GM19452 (cell line): ENCODE data around the gene INSYN2A.

Source experiments
- ATAC-seq: cut with Tn5 transposase; IDR thresholded peaks from one replicate; pipeline ENCODE4 v1.9.1; 2021; ENCODE audit not compliant: unreplicated experiment

INSYN2A gene

DNA sequence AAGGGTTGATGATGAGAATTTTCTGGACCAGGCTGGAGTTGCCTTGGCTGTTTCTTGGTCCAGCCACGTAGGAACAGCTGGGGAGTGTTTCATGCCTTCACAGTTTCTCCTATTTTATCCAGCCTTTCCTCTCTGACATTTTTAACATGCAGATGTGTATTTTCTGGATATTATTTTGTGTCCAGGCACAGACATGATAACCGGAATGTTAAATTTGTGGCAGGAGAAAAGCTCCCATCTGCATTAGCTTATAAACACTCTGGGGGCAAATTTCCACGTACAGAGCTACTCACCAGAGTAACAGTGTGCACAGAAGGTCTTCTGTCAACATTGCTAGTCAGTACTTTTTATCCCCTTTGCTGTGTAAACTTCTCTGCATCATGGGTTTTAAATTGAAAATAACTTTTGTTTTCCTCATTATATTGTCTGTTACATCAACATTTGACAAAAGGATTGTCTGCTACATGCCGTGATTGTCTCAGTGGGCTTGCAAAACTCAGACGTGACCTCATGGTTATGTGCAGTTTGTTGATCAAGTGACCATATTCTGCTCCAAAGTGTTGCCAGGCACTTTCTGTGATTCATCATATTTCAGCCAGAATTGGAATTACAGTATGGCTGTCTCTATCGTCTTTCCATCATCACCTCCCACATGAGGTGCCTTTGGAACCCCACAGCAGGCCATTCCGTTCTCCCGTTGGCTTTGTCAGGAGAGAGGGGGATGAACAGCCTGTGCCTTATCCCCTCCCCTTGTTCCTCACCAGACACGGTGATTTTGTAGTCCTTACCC is 41.4 kb downstream of the INSYN2A start:
- no peak for ATAC-seq

DNA sequence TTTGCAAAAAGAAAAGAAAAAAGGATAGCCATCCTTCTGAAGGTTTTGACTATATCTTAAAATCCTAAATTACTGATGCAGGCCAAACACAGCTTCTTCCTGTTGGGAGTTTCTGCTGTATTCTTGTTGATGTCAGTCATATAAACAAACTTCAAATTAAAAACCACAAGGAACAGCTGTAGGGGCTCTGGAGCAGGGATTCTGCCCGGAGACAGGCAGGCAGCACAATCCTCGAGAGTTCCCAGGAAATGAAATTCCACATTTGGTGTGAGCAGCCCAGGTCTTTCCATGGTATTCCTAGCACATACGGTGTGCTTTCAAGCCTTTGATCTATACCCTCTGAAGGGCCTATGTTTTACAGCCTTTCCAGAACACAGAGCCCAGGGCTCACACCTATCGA is 43.2 kb downstream of the INSYN2A start:
- no peak for ATAC-seq

DNA sequence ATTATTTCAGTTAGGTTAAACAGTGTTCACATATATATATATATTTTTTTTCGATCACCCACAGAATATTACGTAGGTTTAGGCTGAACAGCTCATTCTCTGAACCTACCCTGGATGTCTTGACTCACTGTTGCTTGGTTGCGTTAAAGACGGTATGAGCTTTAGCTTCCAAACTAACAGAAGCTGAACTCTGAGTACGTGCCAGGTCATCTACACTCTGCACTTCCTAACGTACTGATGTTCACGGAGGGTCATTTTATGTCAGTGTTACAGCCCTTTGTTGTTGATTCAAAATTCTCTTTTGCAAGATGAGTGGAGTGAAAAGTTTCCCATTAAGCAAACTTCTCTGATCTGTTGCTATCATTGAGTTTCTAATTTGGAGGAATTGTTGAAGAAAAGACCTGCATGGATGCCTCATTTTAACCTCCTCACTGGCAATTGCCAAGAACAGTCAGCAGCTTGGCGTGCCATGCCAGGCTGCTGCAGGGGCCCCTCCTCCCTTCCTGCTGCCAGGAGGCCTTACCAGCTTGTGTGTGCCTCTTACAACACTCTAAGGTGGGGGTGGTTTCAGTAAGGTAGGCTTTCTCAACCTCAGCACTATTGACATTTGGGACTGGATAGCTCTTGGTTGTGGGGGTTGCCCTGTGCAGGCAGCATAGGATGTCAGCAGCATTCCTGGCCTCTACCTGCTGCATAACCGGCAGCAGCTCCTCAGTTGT is 44.3 kb downstream of the INSYN2A start:
- no peak for ATAC-seq

DNA sequence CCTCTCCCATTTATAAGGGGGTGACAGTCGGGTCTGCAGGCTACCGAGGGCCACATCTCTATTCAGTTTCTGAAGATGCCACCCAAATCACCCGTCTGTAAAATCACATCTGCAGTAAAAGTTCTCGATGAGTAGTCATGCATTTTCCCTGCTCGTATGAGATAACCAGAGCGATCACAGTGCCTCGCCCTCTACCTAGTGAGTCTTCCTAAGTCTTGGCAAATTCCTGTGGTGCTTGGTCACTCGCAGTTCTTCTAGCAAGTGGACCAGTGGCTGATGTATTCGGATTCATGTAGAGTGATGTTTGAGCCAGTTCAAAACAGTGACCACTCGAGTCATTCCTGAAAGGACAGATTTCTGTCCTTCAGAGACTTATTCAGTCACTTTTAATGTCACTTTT is 44.9 kb downstream of the INSYN2A start:
- no peak for ATAC-seq

DNA sequence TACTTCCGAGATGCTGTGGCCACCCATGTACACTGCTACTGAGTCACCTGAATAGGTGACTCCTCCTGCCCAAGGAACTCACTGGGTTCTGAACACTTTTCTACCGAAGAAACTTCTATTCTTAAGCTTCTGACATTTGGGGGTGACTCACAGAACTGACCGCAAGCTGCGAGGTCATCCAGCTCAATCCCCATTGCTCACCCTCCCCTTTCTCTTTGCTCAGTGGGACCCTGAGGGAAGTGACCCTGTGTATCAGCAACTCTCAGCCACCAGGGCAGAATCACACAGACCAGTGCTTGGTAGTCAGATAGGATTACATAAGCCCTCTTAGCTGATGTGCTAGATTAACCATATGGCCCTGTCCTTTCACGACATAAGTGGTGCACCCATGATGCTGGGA is 46.3 kb downstream of the INSYN2A start:
- ATAC-seq: no peak

DNA sequence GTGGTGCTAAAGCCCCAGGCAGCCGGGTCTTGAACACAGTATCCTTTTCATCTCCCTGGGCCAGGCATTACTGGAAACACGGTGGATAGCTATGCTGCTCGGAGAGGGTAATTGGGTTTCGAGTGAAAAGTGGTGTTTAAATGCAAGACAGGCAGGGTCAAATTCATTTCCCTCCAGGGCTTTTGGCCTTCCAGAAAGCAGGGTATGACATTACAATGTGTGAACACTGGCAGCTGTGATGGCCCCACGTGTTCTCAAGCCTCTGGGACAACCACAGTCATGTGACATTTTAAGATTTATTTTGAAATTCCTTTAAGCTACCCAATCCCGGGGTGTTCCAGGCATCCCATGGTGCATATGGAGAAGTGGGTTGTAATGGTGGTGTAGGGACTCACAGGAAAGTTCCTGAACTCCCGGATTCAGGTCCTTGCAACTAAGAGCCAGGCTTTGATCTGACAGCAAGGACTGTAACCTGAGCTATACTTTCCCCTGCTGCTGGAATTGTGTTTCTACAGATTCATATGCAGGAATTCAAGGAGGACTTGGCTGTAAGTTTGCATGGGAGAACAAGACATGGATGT is 46.8 kb downstream of the INSYN2A start:
- no peak for ATAC-seq

DNA sequence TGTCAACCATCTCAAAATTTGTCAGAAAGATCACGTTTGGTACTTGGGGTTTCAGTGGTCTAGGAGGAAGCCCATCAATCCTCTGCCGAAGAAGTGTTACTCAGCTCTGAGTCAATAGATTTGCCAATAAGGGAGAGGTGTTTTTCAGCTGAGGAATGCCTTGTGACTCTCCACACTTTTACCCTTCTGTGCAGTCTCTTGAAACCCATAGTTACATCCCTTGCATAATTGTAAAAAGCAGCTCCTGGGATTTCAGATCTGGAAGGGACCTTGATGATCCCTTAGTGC is 47.5 kb downstream of the INSYN2A start:
- no peak for ATAC-seq

DNA sequence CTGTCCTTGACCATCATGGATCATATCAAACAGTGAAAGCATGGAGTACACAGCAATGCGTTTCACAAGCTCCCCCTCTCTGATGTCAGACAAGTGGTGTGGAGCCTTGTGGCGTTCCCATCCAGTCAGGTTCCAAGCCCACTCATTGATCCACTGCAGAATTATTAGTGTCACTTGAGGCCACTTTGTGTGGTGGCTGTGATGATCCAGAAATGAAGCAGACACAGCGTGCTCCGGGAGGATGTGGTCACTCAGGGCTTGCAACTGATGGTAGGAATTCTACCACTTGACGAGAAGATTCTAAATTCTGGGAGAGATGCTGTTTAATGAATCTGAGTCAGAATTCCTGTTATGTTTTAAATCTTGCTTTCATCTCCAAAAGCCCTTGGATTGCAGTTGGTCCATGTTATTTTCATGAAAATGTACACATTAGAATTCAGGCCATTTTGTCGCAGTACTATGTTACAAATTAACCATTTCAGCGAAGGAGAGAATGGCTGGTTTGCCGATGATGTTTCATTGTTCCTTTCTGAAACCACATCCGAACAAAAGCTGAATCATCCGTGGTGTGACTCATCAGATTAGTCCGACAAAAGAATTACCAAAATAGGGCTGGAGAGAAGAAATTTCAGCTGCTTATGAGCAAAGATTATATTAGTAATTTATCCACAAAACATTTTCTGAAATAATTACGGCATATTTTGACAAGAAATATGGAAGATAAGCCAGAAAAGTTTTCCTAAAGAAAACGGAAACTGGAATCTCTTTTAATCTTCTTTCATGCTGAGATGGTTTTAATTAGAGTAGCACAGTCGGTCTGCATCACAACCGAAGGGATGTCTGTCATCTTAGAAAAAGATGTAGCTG is 48.1 kb downstream of the INSYN2A start:
- ATAC-seq: no peak

DNA sequence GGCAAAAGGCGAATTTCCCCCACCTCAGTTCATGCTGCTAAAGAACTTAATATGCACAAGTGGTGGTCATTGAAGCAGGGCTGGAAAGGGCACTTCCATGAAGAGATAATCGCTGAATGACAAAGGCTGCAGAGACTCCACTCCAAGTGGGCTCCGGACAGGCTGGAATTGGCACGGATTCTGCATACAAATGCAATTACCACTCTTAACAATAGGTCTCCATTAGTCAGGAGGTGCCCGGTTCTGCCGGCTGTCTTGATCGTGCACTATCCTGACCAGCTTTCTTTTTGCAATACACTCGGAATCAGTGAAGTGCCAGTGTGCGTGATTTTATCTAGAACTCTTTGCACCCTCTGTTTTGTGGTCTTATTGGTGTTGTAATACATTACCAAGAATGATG is 49.7 kb downstream of the INSYN2A start:
- no peak for ATAC-seq
